ENCODE results near the gene CD248.
A peak's percentile ranks its signal among the peaks of the same experiment; 100 is the strongest.
"Not testable (repeated sequence)": the region's sequence is repeated elsewhere in the genome, so short reads cannot be mapped to it uniquely, and the experiment has no call there.

The CD248 gene

GRCh38 chr11:66289548-66290329 lies 27.1 kb downstream of the CD248 start:
- DNase-seq (ENCODE audit: low read depth, low spot score): peak; percentile 58

- DNase-seq (ENCODE audit: low read depth, low spot score): peak; percentile 97
These were observed 27.9 kb downstream of the CD248 start, which contains the start of gene YIF1A for GRCh38 chr11:66288671-66289547. YIF1A (minus strand) TSS chr11:66289143; CDS start chr11:66288985, 158 bp downstream.

DNA sequence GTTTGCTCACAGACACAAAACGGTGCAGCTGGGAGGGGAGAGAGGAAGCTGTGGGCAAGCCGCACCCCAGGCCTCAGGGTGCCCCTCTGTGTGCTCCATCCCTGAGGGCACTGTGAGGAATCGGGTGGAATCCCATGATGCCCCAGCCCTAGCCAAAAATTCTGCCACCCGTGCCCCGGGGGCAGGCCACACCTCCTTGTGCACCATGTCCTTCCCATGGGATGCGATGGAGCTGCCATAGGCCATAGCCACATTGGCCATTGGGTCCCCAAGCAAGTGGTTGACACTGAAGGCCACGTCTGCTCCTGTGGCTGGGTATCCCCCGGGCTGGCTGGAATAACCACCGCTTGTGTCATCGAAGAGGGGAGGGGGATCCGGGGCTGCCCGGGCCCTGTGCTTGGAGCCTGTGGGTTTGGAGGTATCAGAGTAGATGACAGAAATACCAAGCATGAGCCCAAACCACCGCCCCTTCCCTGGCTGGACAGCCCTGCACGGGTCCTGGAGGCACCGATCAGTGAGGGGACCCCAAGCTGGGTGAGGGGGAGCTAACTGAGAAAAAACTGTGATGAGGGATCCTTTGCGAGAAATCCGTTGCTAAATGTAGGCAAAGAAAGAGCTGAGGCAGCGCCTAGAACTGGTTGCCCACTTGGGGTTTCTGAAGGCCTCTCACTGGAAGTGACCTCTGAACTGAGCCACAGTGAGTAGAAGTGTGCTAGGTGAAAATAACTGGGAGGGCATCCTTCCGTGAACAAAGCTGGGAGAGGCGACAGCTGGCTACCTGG lies 28.8 kb downstream of the CD248 start:
- DNase-seq (ENCODE audit: low read depth, low spot score): no peak

DNA sequence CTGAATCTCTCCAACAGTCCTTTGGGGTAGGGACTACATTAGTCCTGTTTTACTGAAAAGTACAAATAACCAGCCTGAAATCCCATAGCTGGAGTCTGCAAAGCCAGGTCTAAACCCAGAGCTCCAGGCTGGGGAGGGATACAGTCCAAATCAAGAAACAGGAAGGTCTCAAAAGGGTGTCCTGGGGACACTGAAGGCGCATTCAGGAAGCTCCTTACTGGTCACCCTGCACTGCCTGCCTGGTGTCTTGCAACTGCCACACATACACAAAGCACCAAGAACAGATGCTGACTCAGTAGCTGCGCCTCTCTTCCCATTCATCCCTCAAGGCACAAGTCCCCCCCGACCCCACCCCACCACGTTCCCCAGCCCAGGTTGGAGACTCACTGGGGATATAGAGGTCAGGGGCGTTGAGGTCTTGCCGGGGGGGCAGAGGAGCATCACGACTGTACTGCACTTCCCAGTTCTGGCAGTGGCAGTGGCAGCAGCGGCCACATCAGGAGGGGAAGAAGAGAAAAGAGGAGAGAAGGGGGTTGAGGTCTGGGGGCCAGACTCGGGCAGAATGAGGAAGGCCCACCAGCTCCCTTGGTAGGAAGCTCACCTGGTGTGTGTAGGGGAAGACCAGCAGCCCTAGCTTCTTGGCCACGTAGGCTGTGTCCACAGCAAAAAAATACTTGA lies 29.5 kb downstream of the CD248 start:
- no peak for DNase-seq (ENCODE audit: low read depth, low spot score)

GRCh38 chr11:66286699-66287098 lies 30.1 kb downstream of the CD248 start:
- no peak for DNase-seq (ENCODE audit: low read depth, low spot score)

DNA sequence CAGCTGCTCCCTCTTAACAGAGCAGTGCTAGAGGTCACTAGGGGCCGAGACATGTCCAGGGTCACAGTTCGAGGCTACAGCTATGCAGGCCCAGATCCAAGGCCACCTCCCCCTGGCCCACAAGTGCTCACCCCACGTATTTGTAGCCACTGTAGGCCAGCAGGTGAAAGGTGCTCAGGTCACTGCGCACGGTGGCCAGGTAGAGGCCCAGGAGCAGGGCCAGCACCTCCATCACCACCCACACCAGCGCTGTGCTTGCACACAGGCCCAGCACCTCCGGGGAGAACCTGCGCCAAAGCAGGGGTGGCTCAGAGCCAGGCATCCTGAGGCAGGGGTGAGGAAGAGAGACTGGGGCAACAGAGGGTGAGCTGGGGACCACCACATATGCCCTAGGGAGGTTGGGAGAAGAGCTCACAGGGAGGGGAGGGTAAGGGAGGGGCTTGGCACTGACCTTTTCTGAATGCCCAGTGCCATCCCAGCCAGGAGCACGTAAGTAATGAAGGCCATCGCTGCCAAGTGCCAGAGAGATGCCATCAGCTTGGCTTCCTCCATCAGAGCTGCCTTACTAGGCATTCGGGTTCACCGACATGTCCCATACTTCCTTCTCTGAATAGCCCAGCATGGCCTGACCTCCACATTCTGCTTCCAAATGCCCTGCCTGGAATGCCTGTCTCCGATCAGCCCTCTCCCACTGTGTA lies 31.4 kb downstream of the CD248 start:
- DNase-seq (ENCODE audit: low read depth, low spot score): no peak

DNA sequence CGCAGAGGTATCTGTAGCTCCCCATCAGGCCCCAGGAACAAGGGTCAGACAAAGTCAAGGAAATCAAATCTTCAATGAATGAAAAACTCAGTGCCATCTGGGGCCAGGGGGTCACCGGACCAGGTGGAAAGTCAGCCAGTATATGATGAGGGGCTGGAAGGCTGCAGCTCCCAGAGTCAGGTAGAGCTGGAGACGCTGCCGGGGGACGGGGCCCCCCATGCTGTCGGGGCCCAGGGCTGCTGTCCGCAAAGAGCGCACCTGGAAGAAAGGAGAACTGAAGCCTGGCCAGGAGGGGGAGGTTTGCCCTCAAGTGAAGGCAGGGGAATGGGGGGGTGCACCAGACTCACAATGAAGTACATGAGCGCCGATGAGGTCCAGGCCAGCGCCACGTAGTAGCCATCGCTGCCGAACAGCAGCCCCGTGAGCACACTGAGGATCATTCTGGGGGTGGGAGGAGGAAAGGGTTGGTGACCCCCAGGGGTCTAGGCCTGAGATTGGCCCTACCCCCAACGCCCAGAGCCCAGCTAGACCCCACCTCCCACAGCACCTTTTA lies 32.2 kb downstream of the CD248 start:
- no peak for DNase-seq (ENCODE audit: low read depth, low spot score)

GRCh38 chr11:66283461-66284105 lies 33.3 kb downstream of the CD248 start:
- DNase-seq (ENCODE audit: low read depth, low spot score): no peak

DNA sequence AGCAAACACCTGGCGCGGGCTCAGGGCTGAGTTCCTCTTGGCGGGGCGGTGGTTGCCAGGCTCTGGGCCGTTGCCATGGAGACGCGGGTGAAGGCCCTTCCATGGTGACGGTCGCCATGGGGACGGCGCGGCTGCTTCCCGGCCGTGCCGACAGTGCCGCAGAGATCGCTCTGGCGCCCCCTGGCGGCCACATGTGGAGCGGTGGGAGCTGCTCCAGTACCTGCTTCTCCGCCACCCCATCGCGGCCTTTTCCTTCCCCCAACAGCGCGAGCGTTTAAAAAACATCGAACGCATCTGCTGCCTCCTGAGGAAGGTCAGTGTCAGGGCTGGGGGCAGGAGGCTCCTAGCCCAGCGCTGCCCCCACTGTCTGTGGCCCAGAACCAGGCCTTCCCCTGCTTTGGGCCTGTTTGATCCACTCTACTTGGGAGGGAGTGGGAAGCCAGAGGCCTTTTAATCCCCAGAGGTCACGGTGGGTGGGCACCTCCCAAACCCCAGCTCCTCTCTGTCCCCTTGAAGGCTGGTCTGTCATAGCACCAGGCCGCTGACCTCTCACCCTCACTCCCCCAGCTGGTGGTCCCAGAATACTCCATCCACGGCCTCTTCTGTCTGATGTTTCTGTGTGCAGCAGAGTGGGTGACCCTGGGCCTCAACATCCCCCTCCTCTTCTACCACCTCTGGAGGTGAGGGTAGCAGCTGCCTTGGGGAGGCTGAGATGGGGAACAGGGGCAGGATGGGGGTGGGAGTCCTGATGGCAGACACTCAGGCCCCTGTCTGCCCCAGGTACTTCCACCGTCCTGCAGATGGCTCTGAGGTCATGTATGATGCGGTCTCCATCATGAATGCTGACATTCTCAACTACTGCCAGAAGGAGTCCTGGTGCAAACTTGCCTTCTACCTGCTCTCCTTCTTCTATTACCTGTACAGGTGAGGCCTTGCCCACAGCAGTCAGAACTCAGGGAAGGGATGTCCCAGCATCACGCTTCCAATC lies 34.1 kb downstream of the CD248 start:
- DNase-seq (ENCODE audit: low read depth, low spot score): peak; percentile 100

DNA sequence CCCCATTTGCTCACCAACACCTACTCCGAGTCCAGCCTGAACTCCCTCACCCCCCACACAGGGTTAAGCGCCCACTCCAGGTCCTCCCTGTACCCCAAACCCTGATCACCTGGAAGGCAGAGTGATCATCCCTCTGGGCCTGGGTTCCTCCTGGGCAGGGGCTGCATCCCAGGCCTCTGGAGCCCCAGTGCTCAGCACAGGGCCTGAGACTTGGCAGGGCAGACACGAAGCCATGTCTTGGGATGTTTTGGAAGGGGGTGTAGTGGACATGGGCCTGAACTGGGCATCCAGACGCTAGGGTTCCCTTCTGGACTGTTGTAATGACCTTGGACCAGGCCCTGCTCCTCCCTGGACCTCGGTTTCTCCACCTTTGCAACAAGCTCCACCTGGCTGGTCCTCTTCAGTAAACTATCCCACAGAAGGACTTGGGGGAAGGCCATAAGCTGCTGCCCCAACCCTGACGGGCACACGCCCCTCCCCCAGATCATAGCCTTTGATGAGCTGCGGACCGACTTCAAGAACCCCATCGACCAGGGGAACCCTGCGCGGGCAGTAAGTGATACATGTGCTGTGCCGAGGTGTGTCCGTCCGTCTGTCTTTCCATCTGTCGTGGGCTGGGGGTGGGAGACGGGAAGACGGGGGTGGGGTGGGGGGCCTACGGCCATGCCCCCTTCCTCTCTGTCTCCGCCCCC lies 34.9 kb downstream of the CD248 start:
- no peak for DNase-seq (ENCODE audit: low read depth, low spot score)

DNA sequence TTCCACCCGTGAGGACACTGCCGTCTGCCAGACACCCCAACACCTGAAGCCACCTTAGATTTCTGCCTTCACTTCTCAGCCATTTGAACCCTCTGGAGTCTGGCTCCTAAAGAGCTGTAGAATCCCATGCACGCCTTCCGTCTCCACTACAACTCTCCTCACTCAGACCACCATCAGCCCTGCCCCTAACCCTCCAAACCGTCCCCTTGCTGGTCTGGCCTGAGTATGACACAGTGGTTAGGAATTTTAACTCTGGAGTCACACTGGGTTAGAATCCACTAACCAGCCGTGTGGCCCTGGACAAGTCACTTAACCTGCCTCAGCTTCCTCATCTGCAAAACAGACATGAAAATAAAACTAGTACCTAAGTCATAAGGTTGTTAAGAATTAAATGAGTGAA lies 35.8 kb downstream of the CD248 start:
- DNase-seq (ENCODE audit: low read depth, low spot score): no peak

DNA sequence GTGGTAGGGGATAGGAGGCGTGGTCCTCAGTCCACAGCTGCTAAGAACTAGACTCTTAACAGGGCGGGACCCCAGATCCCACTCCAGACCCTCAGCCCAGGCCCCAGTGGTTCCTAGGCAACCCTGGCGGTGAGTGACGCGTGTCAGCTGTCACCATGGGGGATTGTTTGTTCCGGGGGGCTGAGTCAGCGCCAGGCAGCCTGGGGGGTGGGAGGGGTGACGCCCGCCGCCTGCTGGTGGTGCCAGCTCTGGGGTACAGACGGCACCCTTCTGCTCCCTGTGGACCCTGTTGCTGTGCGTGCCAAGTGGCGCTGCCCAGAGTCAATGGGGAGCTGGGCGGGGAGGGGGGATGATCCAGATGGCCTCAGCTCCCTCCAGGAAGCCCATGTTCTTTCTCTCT lies 36.4 kb downstream of the CD248 start:
- no peak for DNase-seq (ENCODE audit: low read depth, low spot score)

DNA sequence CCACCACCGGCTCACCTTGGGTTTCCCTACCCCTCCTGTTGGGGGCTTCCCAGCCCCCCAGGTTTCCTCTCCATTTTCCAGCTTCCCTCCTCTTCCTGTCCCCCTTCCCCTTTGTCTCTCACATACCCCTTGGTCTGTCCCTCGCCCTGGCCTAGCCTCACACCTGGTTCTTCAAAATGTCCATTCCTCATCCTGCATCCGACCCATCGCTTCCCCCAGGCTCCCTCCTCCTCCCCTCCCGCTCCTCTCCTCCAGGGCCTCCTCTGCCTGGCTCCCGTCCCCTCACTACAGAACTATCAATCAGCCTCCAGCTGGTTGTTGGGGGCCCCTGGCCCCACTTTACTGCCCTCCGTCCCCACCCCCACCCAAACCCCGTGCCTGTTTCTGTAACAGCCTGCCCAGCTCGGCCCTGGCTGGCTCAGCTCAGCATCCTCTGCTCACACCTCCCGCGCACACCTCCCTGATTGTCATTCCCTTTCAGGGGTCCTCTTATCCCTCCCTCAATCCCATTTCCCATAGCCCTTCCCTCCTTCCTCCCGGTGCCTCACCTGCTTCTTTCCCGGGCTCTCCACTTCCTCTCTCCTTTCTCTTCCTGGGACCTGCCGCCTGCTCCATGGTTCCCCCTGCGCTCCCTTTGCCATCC lies 37.6 kb downstream of the CD248 start:
- no peak for DNase-seq (ENCODE audit: low read depth, low spot score)

- DNase-seq (ENCODE audit: low read depth, low spot score): no peak
These were observed 38.3 kb downstream of the CD248 start for GRCh38 chr11:66278363-66279091.

GRCh38 chr11:66277471-66278362 lies 39.1 kb downstream of the CD248 start, which contains the start of gene CNIH2:
CNIH2 (plus strand) TSS chr11:66278175; CDS start chr11:66278457, 282 bp downstream.
- no peak for DNase-seq (ENCODE audit: low read depth, low spot score)

- not testable (repeated sequence) for DNase-seq (ENCODE audit: low read depth, low spot score)
These were observed 39.8 kb downstream of the CD248 start for GRCh38 chr11:66277064-66277463.

Data from activated CD4-positive, CD25-positive, alpha-beta regulatory T cell treated with anti-CD3 and anti-CD28 coated beads, Interleukin-2, amount 50 U/mL, for 16 hours (primary cell).